GM13977 (cell line): ENCODE data around the gene AKAP9.
A peak's percentile ranks its signal among the peaks of the same experiment; 100 is the strongest.

Source experiments
- DNase-seq: peaks from one replicate; pipeline ENCODE4 v3.0.0; 2012; ENCODE audit warnings: low spot score
- in situ Hi-C: fragments of 300-500 bp; cut with MboI; formaldehyde crosslinking; loops from one replicate; pipeline ENCODE4 v1.12.0; 2022; ENCODE audit warnings: low sequenced_read_pairs, low pct_unique_long_range_greater_than_20kb, mixed read lengths, inconsistent platforms; ENCODE audit not compliant: unreplicated experiment
- TF ChIP-seq, protein P1 (sequence below): IDR thresholded peaks from 2 replicates; pipeline ENCODE4 v1.5.1; 2012; ENCODE audit warnings: mild to moderate bottlenecking, control low read depth; ENCODE audit not compliant: insufficient read depth; ENCODE audit errors: extremely low read depth, missing control alignments

Gene AKAP9

DNA sequence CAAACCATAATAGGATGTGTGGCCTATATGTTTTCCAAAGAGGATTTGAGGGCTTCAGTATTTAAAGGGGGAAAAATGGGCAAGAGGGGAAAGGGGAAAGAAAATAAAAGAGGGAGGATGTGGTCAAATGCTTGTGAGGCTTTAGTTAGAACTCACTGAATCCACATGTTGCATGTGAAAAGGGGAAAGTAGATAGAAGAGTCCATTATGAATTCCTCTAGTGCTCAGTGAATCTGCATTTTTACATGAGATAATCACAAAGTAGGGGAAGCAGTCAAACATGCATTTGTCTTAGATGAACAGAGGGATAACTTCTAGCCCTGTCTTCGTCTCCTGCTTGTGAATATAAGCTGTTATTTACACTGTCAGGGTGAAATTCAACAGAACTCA is 24.6 kb upstream of the AKAP9 start:
- TF ChIP-seq, protein P1, sequence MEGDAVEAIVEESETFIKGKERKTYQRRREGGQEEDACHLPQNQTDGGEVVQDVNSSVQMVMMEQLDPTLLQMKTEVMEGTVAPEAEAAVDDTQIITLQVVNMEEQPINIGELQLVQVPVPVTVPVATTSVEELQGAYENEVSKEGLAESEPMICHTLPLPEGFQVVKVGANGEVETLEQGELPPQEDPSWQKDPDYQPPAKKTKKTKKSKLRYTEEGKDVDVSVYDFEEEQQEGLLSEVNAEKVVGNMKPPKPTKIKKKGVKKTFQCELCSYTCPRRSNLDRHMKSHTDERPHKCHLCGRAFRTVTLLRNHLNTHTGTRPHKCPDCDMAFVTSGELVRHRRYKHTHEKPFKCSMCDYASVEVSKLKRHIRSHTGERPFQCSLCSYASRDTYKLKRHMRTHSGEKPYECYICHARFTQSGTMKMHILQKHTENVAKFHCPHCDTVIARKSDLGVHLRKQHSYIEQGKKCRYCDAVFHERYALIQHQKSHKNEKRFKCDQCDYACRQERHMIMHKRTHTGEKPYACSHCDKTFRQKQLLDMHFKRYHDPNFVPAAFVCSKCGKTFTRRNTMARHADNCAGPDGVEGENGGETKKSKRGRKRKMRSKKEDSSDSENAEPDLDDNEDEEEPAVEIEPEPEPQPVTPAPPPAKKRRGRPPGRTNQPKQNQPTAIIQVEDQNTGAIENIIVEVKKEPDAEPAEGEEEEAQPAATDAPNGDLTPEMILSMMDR, result no peak
- DNase-seq, result no peak

DNA sequence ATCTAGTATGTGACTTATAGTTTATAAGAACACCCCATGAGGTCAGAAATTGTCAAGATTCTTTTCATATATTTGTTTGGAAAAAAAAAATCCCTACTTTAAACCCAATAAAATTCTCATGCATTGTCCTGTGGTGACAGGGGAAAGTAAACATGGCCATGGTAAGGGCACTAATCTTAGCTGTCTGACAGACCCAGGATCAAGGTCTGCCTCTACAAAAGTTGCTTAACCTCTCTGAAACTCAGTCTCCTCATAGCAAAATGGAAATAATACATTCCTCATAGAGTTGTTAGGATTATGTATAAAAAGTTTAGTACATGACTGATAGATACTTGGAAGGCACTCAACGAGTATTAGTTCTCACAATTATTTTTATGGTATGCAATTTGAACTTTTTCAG is 22.3 kb upstream of the AKAP9 start:
- TF ChIP-seq, protein P1, result no peak
- in situ Hi-C loops, result no loop called here
- DNase-seq, result no peak

More for the DNA sequence above, 24.6 kb upstream of the AKAP9 start:
- in situ Hi-C loops, result no loop called here

DNA sequence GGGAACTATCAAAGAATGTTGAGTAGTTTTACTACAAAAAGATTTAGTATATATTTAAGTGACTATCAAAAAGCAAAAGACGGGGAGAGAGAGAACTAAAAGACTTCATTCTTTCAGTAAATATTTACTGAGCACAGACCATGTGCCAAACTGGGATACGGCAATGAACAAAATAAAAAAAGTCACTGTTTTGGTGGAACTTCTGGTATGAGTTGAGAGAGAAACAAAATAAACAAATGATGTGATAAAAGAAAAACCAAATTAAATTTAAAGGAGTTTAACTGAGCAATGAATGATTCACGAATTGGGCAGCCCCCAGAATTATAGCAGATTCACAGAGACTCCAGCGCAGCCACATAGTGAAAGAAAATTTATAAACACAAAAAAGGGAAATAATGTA is 17.8 kb upstream of the AKAP9 start:
- TF ChIP-seq, protein P1, result no peak
- in situ Hi-C loops, result no loop called here

DNA sequence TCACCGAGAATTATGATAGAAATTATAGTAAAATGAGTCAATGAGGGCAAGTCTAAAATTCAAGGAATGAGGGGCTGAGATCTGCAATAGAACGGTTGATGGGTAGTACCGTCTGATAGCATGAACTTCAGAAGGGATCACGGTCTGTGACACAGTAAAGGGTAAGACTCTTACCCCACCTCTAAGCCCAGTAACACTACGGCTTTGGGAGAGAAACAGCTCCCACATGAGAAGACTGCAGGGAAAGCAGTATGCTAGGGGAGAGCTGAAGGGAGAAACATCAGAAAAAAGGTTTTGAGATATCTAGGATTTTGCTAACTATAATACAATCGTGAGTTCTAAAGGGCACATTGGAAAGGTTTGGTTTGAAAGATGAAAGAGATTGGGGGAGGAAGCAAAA is 12.8 kb upstream of the AKAP9 start:
- in situ Hi-C loops, result no loop called here
- DNase-seq, result no peak
- TF ChIP-seq, protein P1, result no peak

More for the DNA sequence above, 17.8 kb upstream of the AKAP9 start:
- no peak for DNase-seq

DNA sequence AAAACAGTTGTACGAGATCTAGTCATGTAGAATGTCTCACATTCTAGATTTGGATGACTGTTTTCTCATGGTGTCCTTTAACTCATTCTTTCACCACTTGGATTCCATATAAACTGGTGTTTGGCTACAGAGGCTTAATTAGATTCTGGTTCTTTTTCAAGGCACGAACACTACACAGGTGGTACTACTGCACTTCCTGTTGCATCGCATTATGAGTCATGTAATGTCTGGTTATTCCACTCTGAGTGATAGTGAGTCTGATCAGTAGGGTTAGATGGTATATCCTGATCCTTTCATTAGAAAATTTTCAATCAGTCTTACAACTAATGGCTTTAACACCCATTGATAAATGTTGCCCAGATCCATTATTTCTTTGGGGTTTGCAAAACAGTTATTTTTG is 11.2 kb upstream of the AKAP9 start:
- in situ Hi-C loops, result no loop called here
- no peak for DNase-seq
- TF ChIP-seq, protein P1, result no peak

DNA sequence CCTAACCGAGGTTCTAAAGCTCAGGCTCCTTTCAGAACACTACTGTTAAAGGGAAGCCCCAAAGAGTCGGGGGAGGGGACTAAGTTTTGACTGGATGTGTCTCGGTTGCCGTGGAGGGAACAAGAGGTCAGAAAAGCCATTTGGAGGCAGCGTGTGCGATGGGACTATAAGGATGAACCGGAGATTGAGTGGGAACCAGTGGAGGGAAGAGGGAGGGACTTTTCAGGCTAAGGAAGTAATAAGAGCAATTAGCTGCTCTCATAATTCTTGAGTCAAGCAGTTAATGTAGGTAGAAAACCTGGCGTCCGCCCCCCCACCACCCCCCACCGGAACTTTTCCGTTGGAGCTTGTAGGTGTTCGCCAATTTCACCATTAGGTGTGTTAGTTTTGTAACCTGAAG is 491 bp upstream of the AKAP9 start:
- in situ Hi-C loops, result no loop called here
- peak; percentile 45 for DNase-seq
- TF ChIP-seq, protein P1, result no peak

DNA sequence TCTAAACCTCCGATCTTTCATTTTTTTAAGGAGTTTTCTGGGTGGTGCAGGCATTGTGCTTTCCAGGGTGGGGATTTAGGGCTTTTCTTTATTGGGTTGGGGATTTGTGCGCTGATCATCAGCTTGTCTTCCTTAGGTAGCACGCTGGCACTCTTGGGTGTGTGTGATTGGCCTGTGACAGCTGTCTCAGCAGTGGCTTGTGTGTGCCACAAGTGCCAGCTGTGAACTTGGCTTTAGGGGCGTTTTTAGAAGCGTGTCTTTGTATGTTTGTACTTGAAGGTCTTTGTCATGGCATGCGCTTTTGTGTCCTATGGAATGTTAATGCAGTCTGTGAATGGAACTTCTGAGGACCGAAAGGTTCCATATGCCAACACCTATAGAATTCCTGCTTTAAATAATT is 788 bp downstream of the AKAP9 start:
- TF ChIP-seq, protein P1, result no peak
- in situ Hi-C loops, result no loop called here
- peak; percentile 29 for DNase-seq
